Spleen (tissue), 7 donors: ENCODE measurements around the gene EFCAB11.

ENCODE experiments used
- CTCF ChIP-seq, 11 experiments: fragments of 200-600 bp in 7 of 11; fragments of 450-650 bp in 4 of 11; sonication (generic) in 4 of 11; IDR thresholded peaks in 8 of 11; conservative IDR thresholded peaks in 3 of 11; 1 replicate in 7 of 11; 2 replicates in 4 of 11; pipeline versions ENCODE4 v1.4.0 to v1.8.0; 2016 to 2021; ENCODE audit warnings: antibody characterized with exemption in 11 of 11, inconsistent platforms in 4 of 11, mild to moderate bottlenecking in 1 of 11
- POLR2AphosphoS5 ChIP-seq, 3 donors: sonication (generic); formaldehyde crosslinking; IDR thresholded peaks; one replicate each; pipeline ENCODE4 v1.5.1; 2017; ENCODE audit warnings: antibody characterized with exemption in 3 of 3
- donor health status: DM: no; HTN: no; CAD: no; lungs with moderate emphysema.
- donor health status: DM: no; HTN: no; CAD: no.
- donor health status: DM: no; HTN: no; CAD: no.

- no peak for TF ChIP-seq POLR2AphosphoS5 (IDR thresholded peaks at IDR 0.05)
- TF ChIP-seq CTCF (IDR thresholded peaks at IDR 0.05 in 8 of 11, conservative IDR thresholded peaks at IDR 0.05 in 3 of 11), result no peak
Measured at GRCh38 chr14:89746135-89746534, 208.4 kb downstream of the EFCAB11 start.
